OCI-LY1 (cell line): ENCODE results near the gene MLLT3.

Experiments
- H2AFZ ChIP-seq: fragments of 200-600 bp; sonication (generic), shearing (Covaris generic); 2 replicates; pipeline ENCODE4 v1.6.0; 2014; ENCODE audit warnings: antibody characterized with exemption, mild to moderate bottlenecking, low read length
- H3F3A ChIP-seq: fragments of 200-600 bp; sonication (generic), shearing (Covaris generic); 2 replicates; pipeline ENCODE4 v1.6.0; 2014; ENCODE audit warnings: mild to moderate bottlenecking, antibody characterized with exemption, low read length, moderate library complexity; ENCODE audit not compliant: insufficient read depth
- H3K27ac ChIP-seq: fragments of 200-600 bp; sonication (generic); 2 replicates; pipeline ENCODE4 v1.5.1; 2014; ENCODE audit warnings: low read length, mixed run types, mild to moderate bottlenecking, low read depth; ENCODE audit not compliant: poor library complexity, severe bottlenecking
- H3K27me3 ChIP-seq: fragments of 200-600 bp; sonication (generic); 2 replicates; pipeline ENCODE4 v1.6.0; 2014; ENCODE audit warnings: antibody characterized with exemption, mild to moderate bottlenecking, low read length, moderate library complexity; ENCODE audit not compliant: insufficient read depth
- H3K36me3 ChIP-seq: fragments of 200-600 bp; sonication (generic); 2 replicates; pipeline ENCODE4 v1.6.1; 2014; ENCODE audit warnings: mild to moderate bottlenecking, antibody characterized with exemption, low read length, moderate library complexity, mixed read lengths; ENCODE audit not compliant: insufficient read depth
- H3K4me1 ChIP-seq: fragments of 200-600 bp; sonication (generic); 2 replicates; pipeline ENCODE4 v1.5.1; 2014; ENCODE audit warnings: mild to moderate bottlenecking, low read length, moderate library complexity; ENCODE audit not compliant: insufficient read depth, severe bottlenecking
- H3K4me2 ChIP-seq: fragments of 200-600 bp; sonication (generic), shearing (Covaris generic); 2 replicates; pipeline ENCODE4 v1.6.1; 2014; ENCODE audit warnings: low read length
- H3K4me3 ChIP-seq: fragments of 200-600 bp; sonication (generic); 2 replicates; pipeline ENCODE4 v1.5.1; 2014; ENCODE audit warnings: low read length, low read depth, mild to moderate bottlenecking, mixed read lengths; ENCODE audit not compliant: poor library complexity, severe bottlenecking
- H3K79me2 ChIP-seq: fragments of 200-600 bp; shearing (Covaris generic); 2 replicates; pipeline ENCODE4 v1.6.1; 2016; ENCODE audit warnings: mixed run types, low read length, mixed read lengths; ENCODE audit not compliant: insufficient read depth
- H3K9ac ChIP-seq: fragments of 200-600 bp; sonication (generic), shearing (Covaris generic); 2 replicates; pipeline ENCODE4 v1.6.1; 2014; ENCODE audit warnings: mild to moderate bottlenecking, low read length, mixed read lengths
- H3K9me2 ChIP-seq: fragments of 200-600 bp; sonication (generic), shearing (Covaris generic); 2 replicates; pipeline ENCODE4 v1.6.1; 2014; ENCODE audit warnings: low read depth, mild to moderate bottlenecking, low read length, mixed read lengths
- H3K9me3 ChIP-seq: fragments of 200-600 bp; shearing (Covaris generic); 2 replicates; pipeline ENCODE4 v1.6.1; 2014; ENCODE audit warnings: low read length, mixed read lengths
- H4K20me1 ChIP-seq: fragments of 200-600 bp; sonication (generic), shearing (Covaris generic); 2 replicates; pipeline ENCODE4 v1.6.0; 2016; ENCODE audit warnings: mild to moderate bottlenecking, low read length; ENCODE audit not compliant: insufficient read depth
- EZH2 ChIP-seq: fragments of 200-600 bp; sonication (generic), shearing (Covaris generic); IDR thresholded peaks from 2 replicates; pipeline ENCODE4 v1.8.0; 2017; ENCODE audit warnings: borderline replicate concordance, mixed run types, mild to moderate bottlenecking, antibody characterized with exemption, low read length, moderate library complexity, mixed read lengths
- TF ChIP-seq, protein P1 (sequence below): fragments of 200-600 bp; sonication (generic), shearing (Covaris generic); IDR thresholded peaks from 2 replicates; pipeline ENCODE4 v1.5.1; 2017; ENCODE audit warnings: mild to moderate bottlenecking, antibody characterized with exemption, low read length, moderate library complexity, mixed read lengths

The MLLT3 gene

GRCh38 chr9:20408513-20408912, 213.8 kb downstream of the MLLT3 start:
- Histone ChIP-seq H3K79me2 (no peaks in the 10 kb centered on the region), H3K9me2 (no peaks in the 10 kb centered on the region), H3K4me1 (no peaks in the 10 kb centered on the region), H3K4me2 (no peak overlapping the region), H3K27ac (no peak overlapping the region), H3K4me3 (no peak overlapping the region), H3K27me3 (no peaks in the 10 kb centered on the region), H4K20me1 (no peaks in the 10 kb centered on the region), H3F3A (no peaks in the 10 kb centered on the region), H3K36me3 (no peaks in the 10 kb centered on the region), H2AFZ (no peak overlapping the region), H3K9me3 (no peaks in the 10 kb centered on the region), H3K9ac (no peak overlapping the region)
- TF ChIP-seq EZH2 = no peak
- TF ChIP-seq, protein P1, sequence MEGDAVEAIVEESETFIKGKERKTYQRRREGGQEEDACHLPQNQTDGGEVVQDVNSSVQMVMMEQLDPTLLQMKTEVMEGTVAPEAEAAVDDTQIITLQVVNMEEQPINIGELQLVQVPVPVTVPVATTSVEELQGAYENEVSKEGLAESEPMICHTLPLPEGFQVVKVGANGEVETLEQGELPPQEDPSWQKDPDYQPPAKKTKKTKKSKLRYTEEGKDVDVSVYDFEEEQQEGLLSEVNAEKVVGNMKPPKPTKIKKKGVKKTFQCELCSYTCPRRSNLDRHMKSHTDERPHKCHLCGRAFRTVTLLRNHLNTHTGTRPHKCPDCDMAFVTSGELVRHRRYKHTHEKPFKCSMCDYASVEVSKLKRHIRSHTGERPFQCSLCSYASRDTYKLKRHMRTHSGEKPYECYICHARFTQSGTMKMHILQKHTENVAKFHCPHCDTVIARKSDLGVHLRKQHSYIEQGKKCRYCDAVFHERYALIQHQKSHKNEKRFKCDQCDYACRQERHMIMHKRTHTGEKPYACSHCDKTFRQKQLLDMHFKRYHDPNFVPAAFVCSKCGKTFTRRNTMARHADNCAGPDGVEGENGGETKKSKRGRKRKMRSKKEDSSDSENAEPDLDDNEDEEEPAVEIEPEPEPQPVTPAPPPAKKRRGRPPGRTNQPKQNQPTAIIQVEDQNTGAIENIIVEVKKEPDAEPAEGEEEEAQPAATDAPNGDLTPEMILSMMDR = no peak

- H3K27me3 ChIP-seq = no peaks in the 10 kb centered on the region
- H3K4me1 ChIP-seq = peaks cover 5% of the 10 kb centered on the region
- no peak for TF ChIP-seq EZH2
- TF ChIP-seq, protein P1 = peak; percentile 56
- H2AFZ ChIP-seq = no peak overlapping the region
- H3F3A ChIP-seq = no peaks in the 10 kb centered on the region
- no peak overlapping the region for H3K9ac ChIP-seq
- no peak overlapping the region for H3K4me2 ChIP-seq
- no peak overlapping the region for H3K27ac ChIP-seq
- no peak overlapping the region for H3K4me3 ChIP-seq
- no peaks in the 10 kb centered on the region for H3K9me3 ChIP-seq
- no peaks in the 10 kb centered on the region for H4K20me1 ChIP-seq
- no peaks in the 10 kb centered on the region for H3K36me3 ChIP-seq
- no peaks in the 10 kb centered on the region for H3K9me2 ChIP-seq
- no peaks in the 10 kb centered on the region for H3K79me2 ChIP-seq
Observed at GRCh38 chr9:20407013-20407412, 215.3 kb downstream of the MLLT3 start.

GRCh38 chr9:20406344-20406743, 216.0 kb downstream of the MLLT3 start:
- Histone ChIP-seq H3K9me2 (no peaks in the 10 kb centered on the region), H3K36me3 (no peaks in the 10 kb centered on the region), H3K9ac (no peak overlapping the region)

More at GRCh38 chr9:20406344-20406743, 216.0 kb downstream of the MLLT3 start:
- Histone ChIP-seq H3K27ac (no peak overlapping the region), H3K4me1 (peaks cover 5% of the 10 kb centered on the region), H3F3A (no peaks in the 10 kb centered on the region), H4K20me1 (no peaks in the 10 kb centered on the region), H3K9me3 (no peaks in the 10 kb centered on the region), H3K79me2 (no peaks in the 10 kb centered on the region), H3K4me3 (no peak overlapping the region), H3K4me2 (no peak overlapping the region), H3K27me3 (no peaks in the 10 kb centered on the region), H2AFZ (no peak overlapping the region)
- TF ChIP-seq, protein P1 = no peak
